NOMO-1 (cell line): Measurements from ENCODE around the gene GLI3.
A peak's percentile ranks its signal among the peaks of the same experiment; 100 is the strongest.

Experiments used
- DNase-seq, 2 experiments: peaks; one replicate each; lab custom pipeline; 2025; ENCODE audit not compliant: unreplicated experiment in 2 of 2; lab: John Stamatoyannopoulos, UW

Gene GLI3

GRCh38 chr7:41976411-41976810, 260.6 kb downstream of the GLI3 start:
- DNase-seq = no peak

GRCh38 chr7:41975849-41976248, 261.2 kb downstream of the GLI3 start:
- peak in 1 of 2 experiments; percentile 8 for DNase-seq

GRCh38 chr7:41974870-41975557, 262.0 kb downstream of the GLI3 start:
- no peak for DNase-seq

- DNase-seq = no peak
Observed at GRCh38 chr7:41973202-41973730, 263.7 kb downstream of the GLI3 start.

- DNase-seq = no peak
Observed at GRCh38 chr7:41972776-41973175, 264.2 kb downstream of the GLI3 start.

GRCh38 chr7:41972270-41972669, 264.7 kb downstream of the GLI3 start:
- DNase-seq = no peak

- DNase-seq = no peak
Observed at GRCh38 chr7:41971640-41972187, 265.3 kb downstream of the GLI3 start.

GRCh38 chr7:41970941-41971340, 266.1 kb downstream of the GLI3 start:
- no peak for DNase-seq

GRCh38 chr7:41969561-41970105, 267.4 kb downstream of the GLI3 start:
- DNase-seq = no peak

- no peak for DNase-seq
Observed at GRCh38 chr7:41967156-41967555, 269.9 kb downstream of the GLI3 start.

- DNase-seq = no peak
Observed at GRCh38 chr7:41965951-41966505, 271.0 kb downstream of the GLI3 start.

- no peak for DNase-seq
Observed at GRCh38 chr7:41964849-41965745, 271.9 kb downstream of the GLI3 start.

- no peak for DNase-seq
Observed at GRCh38 chr7:41964183-41964753, 272.7 kb downstream of the GLI3 start.

GRCh38 chr7:41956705-41957104, 280.3 kb downstream of the GLI3 start:
- no peak for DNase-seq

- DNase-seq = no peak
Observed at GRCh38 chr7:41955893-41956675, 280.9 kb downstream of the GLI3 start.

GRCh38 chr7:41955451-41955850, 281.6 kb downstream of the GLI3 start:
- DNase-seq = no peak

GRCh38 chr7:41954976-41955375, 282.0 kb downstream of the GLI3 start:
- no peak for DNase-seq

- DNase-seq = no peak
Observed at GRCh38 chr7:41948503-41948902, 288.5 kb downstream of the GLI3 start.

GRCh38 chr7:41943094-41943577, 293.9 kb downstream of the GLI3 start:
- DNase-seq = peak; percentile 75 to 85
